Osteoblast (primary cell): Measurements from ENCODE around the gene TAS1R2. TPM values are rescaled to one million over a fixed set of nuclear protein-coding genes. Genes with fewer than 3 reads are reported as not detected.

Experiments
- DNase-seq: peaks from one replicate; pipeline ENCODE4 v3.0.0; 2011; ENCODE audit warnings: low spot score, mixed read lengths; ENCODE audit not compliant: insufficient read length; ENCODE audit errors: missing footprints
- H2AFZ ChIP-seq: 2 replicates; pipeline ENCODE4 v1.6.0; 2011; ENCODE audit warnings: mild to moderate bottlenecking, low read length
- H3K27ac ChIP-seq: 2 replicates; pipeline ENCODE4 v1.5.1; 2011; ENCODE audit warnings: mild to moderate bottlenecking, low read depth, low read length, moderate library complexity
- H3K27me3 ChIP-seq: 2 replicates; pipeline ENCODE4 v1.6.0; 2012; ENCODE audit warnings: mild to moderate bottlenecking, control low read depth, inconsistent platforms, low read length, moderate library complexity; ENCODE audit not compliant: insufficient read depth
- H3K36me3 ChIP-seq: 2 replicates; pipeline ENCODE4 v1.5.1; 2011; ENCODE audit warnings: mild to moderate bottlenecking, low read length, control low read depth, moderate library complexity; ENCODE audit not compliant: insufficient read depth
- H3K4me1 ChIP-seq: 2 replicates; pipeline ENCODE4 v1.5.1; 2011; ENCODE audit warnings: mild to moderate bottlenecking, low read length, control low read depth, moderate library complexity; ENCODE audit not compliant: insufficient read depth
- H3K4me2 ChIP-seq: 2 replicates; pipeline ENCODE4 v1.6.0; 2011; ENCODE audit warnings: mild to moderate bottlenecking, low read length; ENCODE audit not compliant: insufficient read depth
- H3K4me3 ChIP-seq: fragments of 200-600 bp; sonication (generic); 3 replicates; pipeline ENCODE4 v1.5.1; 2012; ENCODE audit warnings: mild to moderate bottlenecking, low read length, inconsistent platforms; ENCODE audit not compliant: insufficient read depth
- H3K79me2 ChIP-seq: 2 replicates; pipeline ENCODE4 v1.6.0; 2012; ENCODE audit warnings: mild to moderate bottlenecking, low read length, control low read depth, inconsistent platforms; ENCODE audit not compliant: insufficient read depth
- H3K9me3 ChIP-seq: 2 replicates; pipeline ENCODE4 v1.5.1; 2011; ENCODE audit warnings: low read depth, low read length, control low read depth
- H4K20me1 ChIP-seq: 2 replicates; pipeline ENCODE4 v1.6.0; 2012; ENCODE audit warnings: mild to moderate bottlenecking, low read length, control low read depth; ENCODE audit not compliant: insufficient read depth
- total RNA-seq: library from RNA; depleted of rRNA; stranded (reverse); fragments of >200 nt; gene quantifications from 2 replicates; pipeline ENCODE4 v1.2.3, GENCODE V29; 2012
- TF ChIP-seq, protein P1 (sequence below): IDR thresholded peaks from 2 replicates; pipeline ENCODE4 v1.5.1; 2011; ENCODE audit warnings: mild to moderate bottlenecking, low read depth, low read length, moderate library complexity; ENCODE audit errors: extremely low read depth

TAS1R2 gene
- total RNA-seq, 1 donor: not detected

DNA sequence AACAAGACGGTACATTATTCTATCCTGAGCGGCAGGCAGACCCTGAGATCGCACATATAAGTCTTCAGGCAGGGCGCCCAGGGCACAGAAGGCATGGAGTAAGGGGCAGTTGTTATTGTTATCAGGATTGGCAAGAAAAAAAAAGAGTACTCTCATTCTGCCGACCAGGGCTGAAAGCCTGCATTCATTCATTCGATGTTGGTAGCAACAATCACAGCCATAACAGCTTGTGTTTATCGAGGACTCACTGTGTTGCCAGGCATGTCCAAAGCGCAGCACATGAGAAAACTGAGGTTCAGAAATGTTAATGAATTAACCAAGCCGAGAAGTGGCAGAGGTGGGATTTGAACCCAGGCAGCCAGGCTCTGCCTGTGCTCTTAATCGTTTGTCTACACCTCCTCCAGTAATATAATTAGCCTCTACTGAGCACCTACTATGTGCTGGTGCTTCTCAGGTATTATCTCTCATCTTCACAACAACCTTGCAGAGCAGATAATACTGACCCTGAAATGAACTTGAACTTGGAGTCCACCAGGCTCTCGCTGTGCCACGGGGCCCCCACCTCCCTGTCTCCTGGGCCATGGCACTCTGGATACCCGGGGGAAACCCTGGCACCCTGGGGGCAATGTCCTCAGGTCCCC is 56.2 kb downstream of the TAS1R2 start:
- H3K9me3 ChIP-seq: no peaks in the 10 kb centered on the region
- TF ChIP-seq, protein P1, sequence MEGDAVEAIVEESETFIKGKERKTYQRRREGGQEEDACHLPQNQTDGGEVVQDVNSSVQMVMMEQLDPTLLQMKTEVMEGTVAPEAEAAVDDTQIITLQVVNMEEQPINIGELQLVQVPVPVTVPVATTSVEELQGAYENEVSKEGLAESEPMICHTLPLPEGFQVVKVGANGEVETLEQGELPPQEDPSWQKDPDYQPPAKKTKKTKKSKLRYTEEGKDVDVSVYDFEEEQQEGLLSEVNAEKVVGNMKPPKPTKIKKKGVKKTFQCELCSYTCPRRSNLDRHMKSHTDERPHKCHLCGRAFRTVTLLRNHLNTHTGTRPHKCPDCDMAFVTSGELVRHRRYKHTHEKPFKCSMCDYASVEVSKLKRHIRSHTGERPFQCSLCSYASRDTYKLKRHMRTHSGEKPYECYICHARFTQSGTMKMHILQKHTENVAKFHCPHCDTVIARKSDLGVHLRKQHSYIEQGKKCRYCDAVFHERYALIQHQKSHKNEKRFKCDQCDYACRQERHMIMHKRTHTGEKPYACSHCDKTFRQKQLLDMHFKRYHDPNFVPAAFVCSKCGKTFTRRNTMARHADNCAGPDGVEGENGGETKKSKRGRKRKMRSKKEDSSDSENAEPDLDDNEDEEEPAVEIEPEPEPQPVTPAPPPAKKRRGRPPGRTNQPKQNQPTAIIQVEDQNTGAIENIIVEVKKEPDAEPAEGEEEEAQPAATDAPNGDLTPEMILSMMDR: no peak

GRCh38 chr1:18802231-18802630 is 57.2 kb downstream of the TAS1R2 start:
- no peaks in the 10 kb centered on the region for H3K27me3 ChIP-seq
- H3K79me2 ChIP-seq: no peaks in the 10 kb centered on the region
- H4K20me1 ChIP-seq: no peaks in the 10 kb centered on the region

More for the DNA sequence above, 56.2 kb downstream of the TAS1R2 start:
- Histone ChIP-seq H3K27ac (no peak overlapping the region), H3K4me2 (no peak overlapping the region), H4K20me1 (no peaks in the 10 kb centered on the region), H3K4me1 (no peaks in the 10 kb centered on the region), H3K79me2 (no peaks in the 10 kb centered on the region), H3K36me3 (no peaks in the 10 kb centered on the region), H2AFZ (no peak overlapping the region), H3K27me3 (no peaks in the 10 kb centered on the region), H3K4me3 (no peak overlapping the region)
- no peak for DNase-seq

DNA sequence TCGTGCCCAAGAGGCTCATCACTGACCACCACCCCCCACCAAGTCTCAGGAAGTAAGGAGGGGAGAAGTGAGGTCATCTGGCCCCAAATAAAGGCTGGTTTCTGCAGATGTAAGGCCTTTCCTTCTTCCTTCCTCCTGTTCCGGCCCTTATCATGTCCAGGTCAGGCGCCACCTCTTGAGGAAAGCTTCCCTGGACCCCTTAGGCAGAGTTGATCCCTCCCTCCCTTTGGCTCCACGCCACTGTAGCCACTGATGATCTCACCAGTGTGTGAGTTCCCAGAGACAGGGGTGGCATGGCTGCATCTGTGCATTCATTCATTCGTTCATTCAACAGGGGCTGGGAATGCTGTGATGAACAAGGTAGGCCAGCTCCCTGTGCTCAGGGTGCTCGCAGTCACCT is 59.2 kb downstream of the TAS1R2 start:
- H3K4me3 ChIP-seq: no peak overlapping the region
- H3K36me3 ChIP-seq: no peaks in the 10 kb centered on the region
- H2AFZ ChIP-seq: no peak overlapping the region
- TF ChIP-seq, protein P1: no peak
- H3K27ac ChIP-seq: no peak overlapping the region
- no peaks in the 10 kb centered on the region for H4K20me1 ChIP-seq
- H3K4me2 ChIP-seq: no peak overlapping the region
- H3K9me3 ChIP-seq: no peaks in the 10 kb centered on the region
- no peaks in the 10 kb centered on the region for H3K4me1 ChIP-seq
- no peak for DNase-seq
- H3K27me3 ChIP-seq: no peaks in the 10 kb centered on the region
- no peaks in the 10 kb centered on the region for H3K79me2 ChIP-seq

More at GRCh38 chr1:18802231-18802630, 57.2 kb downstream of the TAS1R2 start:
- H3K9me3 ChIP-seq: no peaks in the 10 kb centered on the region
- DNase-seq: no peak
- TF ChIP-seq, protein P1: no peak
- no peak overlapping the region for H3K4me2 ChIP-seq
- no peak overlapping the region for H2AFZ ChIP-seq
- H3K36me3 ChIP-seq: no peaks in the 10 kb centered on the region
- no peak overlapping the region for H3K4me3 ChIP-seq
- H3K27ac ChIP-seq: no peak overlapping the region
- no peaks in the 10 kb centered on the region for H3K4me1 ChIP-seq

DNA sequence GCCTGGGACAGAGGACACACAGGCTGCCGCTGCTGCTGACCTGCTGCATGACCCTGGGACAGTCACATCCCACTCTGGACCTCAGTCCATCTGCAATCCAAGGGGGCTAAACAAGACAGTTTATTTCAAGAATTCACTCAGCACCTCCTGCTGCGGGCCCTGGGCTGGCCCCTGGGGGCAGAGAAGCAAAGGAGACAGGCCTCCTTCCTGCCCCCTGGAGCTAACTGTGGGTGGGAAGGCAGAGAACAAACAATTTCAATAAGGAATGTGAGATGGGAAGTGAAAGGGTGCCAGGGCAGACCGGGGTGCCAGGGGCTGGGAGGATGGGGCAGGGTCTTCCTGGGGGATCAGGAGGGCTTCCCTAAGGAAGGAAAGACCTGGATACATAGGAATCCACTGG is 60.0 kb downstream of the TAS1R2 start:
- Histone ChIP-seq H4K20me1 (no peaks in the 10 kb centered on the region), H2AFZ (no peak overlapping the region), H3K79me2 (no peaks in the 10 kb centered on the region), H3K36me3 (no peaks in the 10 kb centered on the region), H3K9me3 (no peaks in the 10 kb centered on the region), H3K4me3 (no peak overlapping the region), H3K27ac (no peak overlapping the region), H3K4me1 (no peaks in the 10 kb centered on the region), H3K4me2 (no peak overlapping the region), H3K27me3 (no peaks in the 10 kb centered on the region)
- no peak for DNase-seq
- TF ChIP-seq, protein P1: no peak
